HG02623 (cell line): ENCODE measurements around the gene TMF1.

Experiments used
- ATAC-seq: cut with Tn5 transposase; IDR thresholded peaks from one replicate; pipeline ENCODE4 v1.9.1; 2021; ENCODE audit warnings: moderate library complexity; ENCODE audit not compliant: unreplicated experiment

TMF1 gene

GRCh38 chr3:69051756-69052471, at the start of gene TMF1:
Gene TMF1, minus strand, starts transcription at chr3:69052333. Its CDS starts 247 bp downstream, at chr3:69052086.
- peak; percentile 97 for ATAC-seq

- ATAC-seq: no peak
Measured at GRCh38 chr3:69099576-69099975, 47.4 kb upstream of the TMF1 start.

GRCh38 chr3:69097407-69098086, 45.4 kb upstream of the TMF1 start:
- ATAC-seq: no peak

GRCh38 chr3:69096299-69096698, 44.2 kb upstream of the TMF1 start:
- no peak for ATAC-seq

GRCh38 chr3:69095636-69096035, 43.5 kb upstream of the TMF1 start:
- no peak for ATAC-seq

- no peak for ATAC-seq
Measured at GRCh38 chr3:69094467-69095205, 42.5 kb upstream of the TMF1 start.

GRCh38 chr3:69092030-69092516, 39.9 kb upstream of the TMF1 start:
- peak; percentile 70 for ATAC-seq

GRCh38 chr3:69091389-69092029, 39.4 kb upstream of the TMF1 start:
- no peak for ATAC-seq

GRCh38 chr3:69090021-69090420, 37.9 kb upstream of the TMF1 start:
- ATAC-seq: no peak

- peak; percentile 20 for ATAC-seq
Measured at GRCh38 chr3:69088063-69088462, 35.9 kb upstream of the TMF1 start.

- no peak for ATAC-seq
Measured at GRCh38 chr3:69087030-69087791, 35.1 kb upstream of the TMF1 start.

- ATAC-seq: no peak
Measured at GRCh38 chr3:69085833-69086722, 33.9 kb upstream of the TMF1 start.

GRCh38 chr3:69085168-69085832, 33.2 kb upstream of the TMF1 start:
- ATAC-seq: no peak

- peak; percentile 50 for ATAC-seq
Measured at GRCh38 chr3:69084326-69085167, 32.4 kb upstream of the TMF1 start, which contains the start of gene ARL6IP5. Gene ARL6IP5, plus strand, starts transcription at chr3:69084937. Its CDS starts 111 bp downstream, at chr3:69085048.

- peak; percentile 59 for ATAC-seq
Measured at GRCh38 chr3:69082805-69083204, 30.7 kb upstream of the TMF1 start.

GRCh38 chr3:69082361-69082760, 30.2 kb upstream of the TMF1 start:
- no peak for ATAC-seq

- no peak for ATAC-seq
Measured at GRCh38 chr3:69081583-69082262, 29.6 kb upstream of the TMF1 start.
